HG03060 (cell line): ENCODE measurements around the gene RNF13.
"Not testable (repeated sequence)": the region's sequence is repeated elsewhere in the genome, so short reads cannot be mapped to it uniquely, and the experiment has no call there.

ENCODE experiments used
- ATAC-seq: cut with Tn5 transposase; IDR thresholded peaks from one replicate; pipeline ENCODE4 v1.9.1; 2021; ENCODE audit warnings: low read depth, moderate number of reproducible peaks; ENCODE audit not compliant: unreplicated experiment

RNF13 gene

DNA sequence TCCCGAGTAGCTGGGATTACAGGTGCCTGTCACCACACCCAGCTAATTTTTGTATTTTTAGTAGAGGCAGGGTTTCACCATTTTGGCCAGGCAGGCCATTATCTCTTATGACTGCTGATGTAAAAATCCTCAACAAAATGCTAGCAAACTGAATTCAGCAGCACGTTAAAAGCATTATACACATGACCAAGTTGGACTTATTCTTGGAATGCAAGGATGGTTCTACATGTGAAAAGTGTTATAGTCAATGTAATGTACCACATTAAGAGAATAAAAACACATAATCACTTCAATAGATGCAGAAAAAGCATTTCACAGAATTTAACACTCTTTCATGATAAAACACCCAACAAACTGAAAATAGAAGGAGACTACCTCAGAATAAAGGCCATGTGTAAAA lies 20.2 kb downstream of the RNF13 start:
- ATAC-seq = no peak

DNA sequence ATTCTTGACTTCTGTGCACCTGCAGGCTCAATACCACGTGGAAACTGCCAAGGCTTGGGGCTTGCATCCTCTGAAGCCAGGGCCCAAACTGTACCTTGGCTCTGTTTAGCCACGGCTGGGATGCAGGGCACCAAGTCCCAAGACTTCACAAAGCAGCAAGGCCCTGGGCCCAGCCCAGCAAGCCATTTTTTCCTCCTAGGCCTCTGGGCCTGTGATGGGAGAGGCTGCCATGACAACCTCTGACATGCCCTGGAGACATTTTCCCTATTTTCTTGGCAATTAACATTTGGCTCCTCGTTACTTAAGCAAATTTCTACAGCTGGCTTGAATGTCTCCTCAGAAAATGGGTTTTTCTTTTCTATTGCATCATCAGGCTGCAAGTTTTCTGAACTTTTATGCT lies 25.5 kb downstream of the RNF13 start:
- ATAC-seq = not testable (repeated sequence)

DNA sequence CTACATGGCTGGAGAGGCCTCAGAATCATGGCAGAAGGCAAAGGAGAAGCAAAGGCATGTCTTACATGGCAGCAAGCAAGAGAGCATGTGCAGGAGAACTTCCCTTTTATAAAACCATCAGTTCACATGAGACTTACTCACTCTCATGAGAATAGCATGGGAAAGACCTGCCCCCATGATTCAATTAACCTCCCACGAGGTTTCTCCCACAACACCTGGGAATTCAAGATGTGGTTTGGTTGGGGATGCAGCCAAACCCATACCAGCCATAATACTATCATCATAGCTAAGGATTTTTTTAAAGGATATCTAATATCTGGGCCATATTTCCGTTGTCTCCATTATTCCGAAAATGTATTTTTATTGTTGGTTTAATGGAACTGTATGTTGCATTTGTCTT lies 26.5 kb downstream of the RNF13 start:
- not testable (repeated sequence) for ATAC-seq

DNA sequence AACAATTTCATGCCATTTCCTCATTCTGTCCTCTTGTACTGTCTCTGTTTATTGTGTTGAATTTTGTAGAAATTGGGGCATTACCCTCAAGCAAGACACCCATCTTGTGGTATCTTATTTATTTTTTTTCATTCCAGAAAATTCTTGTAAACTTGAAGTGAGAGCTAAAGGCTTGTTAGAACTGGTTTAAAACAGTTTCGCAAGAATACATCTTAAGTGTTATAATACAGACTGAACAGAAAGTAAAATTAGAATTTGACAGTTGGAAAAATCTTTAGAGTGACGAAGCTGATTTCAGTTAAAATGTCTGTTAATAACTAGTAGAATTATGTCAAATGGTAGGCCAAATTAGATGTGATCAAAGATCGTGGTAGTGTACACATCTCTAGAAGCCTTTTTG lies 26.9 kb downstream of the RNF13 start:
- no peak for ATAC-seq

DNA sequence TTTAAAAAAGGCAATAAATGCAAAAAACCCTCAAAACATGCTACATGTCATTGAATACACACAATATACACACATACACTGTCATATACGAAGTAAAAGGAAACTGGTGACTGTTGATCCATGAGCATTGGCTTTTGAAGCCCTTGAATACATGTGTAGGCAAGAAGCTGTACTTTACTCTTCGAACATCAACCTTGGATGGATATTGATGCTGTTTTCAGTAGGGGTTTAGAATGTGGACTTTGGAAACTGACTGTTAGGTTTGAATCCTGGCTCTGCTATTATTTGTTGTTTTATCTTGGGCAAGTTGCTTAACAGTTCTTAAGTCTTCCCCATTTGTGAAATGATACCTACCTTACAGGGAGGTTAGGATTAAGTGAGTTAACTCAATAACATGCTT lies 30.5 kb downstream of the RNF13 start:
- ATAC-seq = no peak

DNA sequence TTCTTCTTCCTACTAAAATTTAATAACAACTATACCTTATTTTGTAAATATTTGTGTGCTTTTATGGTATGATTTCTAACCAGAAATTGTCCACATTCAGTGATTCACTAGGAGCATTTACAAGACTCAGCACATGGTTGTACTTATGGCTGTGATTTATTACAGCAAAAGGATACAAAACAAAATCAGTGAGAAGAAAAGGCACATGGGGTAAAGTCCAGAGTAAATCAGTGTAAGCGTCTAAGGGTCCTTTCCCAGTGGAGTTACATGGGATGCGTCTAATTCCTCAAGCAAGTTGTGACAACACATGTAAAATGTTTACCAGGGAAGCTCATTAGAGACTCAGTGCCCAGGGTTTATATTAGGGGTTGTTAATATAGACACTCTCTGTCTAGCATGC lies 31.1 kb downstream of the RNF13 start:
- no peak for ATAC-seq

DNA sequence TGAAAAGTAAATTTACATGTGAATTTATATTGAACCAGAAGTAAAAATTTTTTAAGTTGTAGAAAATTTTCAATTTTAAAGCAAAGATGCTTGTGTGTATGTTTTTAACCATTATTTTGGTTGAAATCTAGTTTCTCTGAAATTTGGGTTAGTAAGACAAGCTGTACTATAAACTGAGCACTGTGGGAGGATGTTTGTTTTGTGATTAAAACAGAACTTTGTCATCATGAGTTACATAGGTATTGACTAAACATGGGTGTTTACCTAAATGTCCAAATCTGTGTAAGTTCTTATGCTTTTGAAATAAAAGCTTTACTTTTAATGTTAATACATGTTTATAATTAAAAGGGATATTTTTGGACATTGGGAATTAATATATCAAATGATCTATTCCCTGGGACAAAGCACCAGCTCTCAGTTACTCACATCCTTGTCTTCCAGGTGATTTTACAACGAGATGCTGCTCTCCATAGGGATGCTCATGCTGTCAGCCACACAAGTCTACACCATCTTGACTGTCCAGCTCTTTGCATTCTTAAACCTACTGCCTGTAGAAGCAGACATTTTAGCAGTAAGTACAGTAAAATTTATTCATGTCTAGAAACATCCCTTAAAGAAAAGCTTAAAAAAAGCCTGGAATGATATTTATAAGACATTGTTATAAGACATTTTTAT lies 32.7 kb downstream of the RNF13 start:
- ATAC-seq = no peak

DNA sequence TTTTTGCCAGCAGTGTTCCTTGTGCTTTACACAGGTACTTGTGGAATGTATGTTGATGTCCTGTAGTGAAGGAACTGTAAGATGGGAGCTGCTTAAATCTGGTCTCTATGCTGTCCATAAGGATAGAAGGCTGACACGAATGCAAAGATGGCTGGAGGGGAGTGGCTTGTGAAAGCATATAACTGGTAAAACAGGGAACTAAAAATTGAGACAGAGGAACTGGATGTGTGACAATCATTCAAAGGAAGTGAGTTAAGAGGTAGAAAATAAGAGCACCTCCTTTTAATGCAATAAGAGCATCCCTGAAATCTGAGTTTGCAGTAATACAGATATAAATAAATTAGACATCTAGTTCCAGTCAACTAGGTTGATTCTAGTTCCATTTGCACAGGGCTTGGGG lies 35.2 kb downstream of the RNF13 start:
- ATAC-seq = no peak

DNA sequence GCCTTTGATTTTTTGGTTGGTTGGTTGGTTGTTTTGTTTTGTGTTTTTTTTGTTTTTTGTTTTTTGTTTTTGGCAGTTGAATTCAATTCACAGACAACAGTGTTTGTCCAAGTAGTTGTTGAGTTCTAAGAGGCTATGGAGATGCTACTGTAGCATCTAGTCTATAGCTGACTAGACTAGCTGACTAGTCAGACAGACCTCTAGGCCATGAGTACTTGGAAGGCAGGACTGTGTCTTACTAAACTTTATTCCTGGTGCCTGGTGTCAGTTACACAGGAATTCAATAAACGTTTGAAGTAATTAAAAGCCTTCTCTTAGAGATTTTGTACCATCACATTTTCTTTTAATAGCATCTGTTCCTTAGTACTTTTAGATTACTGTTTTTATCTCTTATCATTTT lies 35.7 kb downstream of the RNF13 start:
- no peak for ATAC-seq

DNA sequence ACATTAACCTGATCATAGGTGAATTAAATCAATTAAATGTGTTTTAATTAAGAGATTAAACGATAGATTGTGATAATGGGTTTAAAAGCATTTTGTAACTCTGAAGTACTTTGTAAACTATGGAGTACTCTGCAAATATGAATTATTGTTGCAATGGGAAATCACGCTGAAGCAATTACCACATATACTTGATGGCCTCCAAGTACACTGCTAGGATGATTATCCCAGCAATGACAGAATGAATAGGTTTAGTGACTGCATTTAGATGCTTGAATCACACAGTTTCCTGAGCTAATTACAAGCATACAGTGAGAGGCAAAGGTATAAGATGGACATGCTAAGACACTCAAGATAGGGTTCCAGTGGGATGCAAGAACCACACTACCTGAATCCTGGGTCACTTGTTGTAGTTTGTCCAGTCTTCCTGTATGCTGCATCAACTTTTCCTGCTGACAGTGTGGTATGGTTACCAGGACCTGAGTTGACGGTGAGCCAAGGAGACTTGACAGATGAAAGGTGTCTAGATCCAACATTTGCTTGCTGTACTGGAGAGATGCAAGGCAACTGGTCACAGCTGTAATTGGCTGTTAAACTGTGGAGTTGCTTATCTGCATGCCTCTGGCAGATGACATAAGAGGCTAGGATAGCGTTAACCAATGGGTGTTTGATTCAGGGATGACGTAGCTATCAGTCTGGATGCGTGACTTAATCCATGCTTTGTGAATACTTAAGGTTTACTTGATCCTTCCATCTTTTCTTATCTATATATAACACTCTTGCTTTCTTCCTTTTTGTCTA lies 38.0 kb downstream of the RNF13 start:
- no peak for ATAC-seq

DNA sequence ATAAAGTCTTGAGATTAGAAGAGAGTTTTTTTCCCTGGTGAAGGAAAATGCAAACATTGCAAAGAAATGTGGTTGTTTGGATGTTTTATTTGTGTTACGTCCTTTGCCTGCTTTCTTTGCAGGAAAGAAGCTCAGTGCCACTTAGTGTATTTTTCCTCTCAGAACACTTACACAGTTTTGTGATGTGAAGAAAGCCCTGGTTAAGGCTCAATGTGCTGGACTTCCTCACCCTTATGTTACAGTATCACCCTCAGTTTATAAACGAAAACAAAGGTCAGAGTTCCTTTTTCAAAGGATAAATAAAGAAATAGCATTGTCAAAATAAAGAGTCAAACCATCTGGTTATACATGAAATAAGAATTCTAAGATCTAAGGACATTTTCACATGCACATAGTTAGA lies 45.9 kb downstream of the RNF13 start:
- no peak for ATAC-seq

DNA sequence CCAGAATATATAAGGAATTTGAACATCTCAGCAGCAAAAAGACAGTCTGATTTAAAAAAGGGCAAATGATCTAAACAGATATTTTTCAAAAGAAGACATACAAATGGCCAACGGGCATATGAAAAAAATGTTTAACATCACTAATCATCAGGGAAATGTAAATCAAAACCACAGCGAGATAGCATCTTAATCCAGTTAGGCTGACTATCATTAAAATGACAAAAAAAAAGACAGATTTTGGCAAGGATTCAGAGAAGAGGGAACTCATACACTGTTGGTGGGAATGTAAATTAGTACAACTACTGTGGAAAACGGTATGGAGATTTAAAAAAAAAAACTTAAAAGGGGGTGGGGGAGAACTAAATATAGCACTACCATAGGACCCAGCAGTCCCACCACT lies 47.9 kb downstream of the RNF13 start:
- no peak for ATAC-seq

DNA sequence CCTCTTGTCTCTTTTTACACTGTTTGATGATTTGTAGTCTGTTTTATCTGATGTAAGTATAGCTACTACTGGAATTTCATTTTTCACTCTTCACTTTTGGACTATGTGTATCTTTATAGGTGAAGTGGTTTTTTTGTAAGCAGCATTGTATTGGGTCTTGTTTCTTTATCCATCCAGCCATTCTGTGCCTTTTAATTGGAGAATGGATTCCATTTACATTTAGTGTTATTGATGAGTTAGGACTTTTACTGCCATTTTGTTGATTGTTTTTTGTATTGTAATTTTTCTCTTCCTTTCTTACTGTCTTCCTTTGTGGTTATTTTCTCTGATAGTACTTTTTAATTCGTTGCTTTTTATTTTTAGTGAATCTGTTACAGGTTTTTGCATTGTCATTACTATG lies 54.5 kb downstream of the RNF13 start:
- ATAC-seq = no peak

DNA sequence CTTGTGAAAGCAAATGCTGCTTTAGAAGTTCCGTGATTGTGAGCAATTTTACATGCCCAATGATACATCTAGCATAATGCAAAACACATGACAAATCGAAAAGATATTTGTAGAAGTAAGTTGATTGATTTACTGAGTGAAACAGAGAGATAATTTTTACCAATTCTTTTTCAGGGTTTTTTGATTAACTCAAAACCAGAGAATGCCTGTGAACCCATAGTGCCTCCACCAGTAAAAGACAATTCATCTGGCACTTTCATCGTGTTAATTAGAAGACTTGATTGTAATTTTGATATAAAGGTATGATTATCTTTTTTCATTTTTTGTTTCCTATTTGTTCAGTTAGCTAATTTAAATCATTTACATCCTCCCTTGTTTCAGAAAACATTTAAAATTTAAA lies 58.8 kb downstream of the RNF13 start:
- ATAC-seq = no peak

DNA sequence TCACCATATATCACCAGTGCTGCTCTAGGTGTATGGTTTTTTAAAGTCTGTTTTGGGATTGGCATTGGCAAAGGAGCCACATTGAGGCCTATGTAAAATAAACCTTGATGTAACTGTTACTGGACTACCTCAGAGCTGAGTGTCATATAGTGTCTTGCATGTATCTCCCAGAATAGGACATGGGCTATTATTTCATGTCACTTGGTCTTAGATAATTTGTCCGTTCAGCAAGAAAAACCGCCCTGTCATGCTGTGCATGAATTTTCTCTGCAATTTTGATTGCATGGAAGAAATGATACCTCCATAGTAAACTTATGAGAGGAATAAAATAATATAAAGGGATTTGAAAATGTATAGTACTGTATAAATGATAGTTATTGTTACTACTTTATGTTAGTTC lies 59.6 kb downstream of the RNF13 start:
- no peak for ATAC-seq

DNA sequence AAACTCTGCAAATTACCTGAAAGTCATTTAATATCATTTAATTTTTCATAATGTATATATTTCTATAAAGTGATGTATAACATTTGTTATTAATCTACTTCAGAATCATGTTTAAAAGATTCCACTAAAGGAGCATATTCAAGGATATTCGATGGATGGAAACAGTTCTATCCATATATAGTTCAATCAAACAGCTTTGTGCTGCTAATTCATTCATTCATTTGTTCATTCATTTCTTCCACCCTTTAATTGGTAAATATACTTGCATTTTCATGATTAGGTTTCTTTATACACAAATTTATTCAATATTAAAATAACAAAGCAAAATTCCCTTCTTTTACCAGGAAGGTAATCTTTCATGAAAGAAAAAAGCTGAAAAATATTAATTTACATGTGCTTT lies 64.7 kb downstream of the RNF13 start:
- no peak for ATAC-seq

DNA sequence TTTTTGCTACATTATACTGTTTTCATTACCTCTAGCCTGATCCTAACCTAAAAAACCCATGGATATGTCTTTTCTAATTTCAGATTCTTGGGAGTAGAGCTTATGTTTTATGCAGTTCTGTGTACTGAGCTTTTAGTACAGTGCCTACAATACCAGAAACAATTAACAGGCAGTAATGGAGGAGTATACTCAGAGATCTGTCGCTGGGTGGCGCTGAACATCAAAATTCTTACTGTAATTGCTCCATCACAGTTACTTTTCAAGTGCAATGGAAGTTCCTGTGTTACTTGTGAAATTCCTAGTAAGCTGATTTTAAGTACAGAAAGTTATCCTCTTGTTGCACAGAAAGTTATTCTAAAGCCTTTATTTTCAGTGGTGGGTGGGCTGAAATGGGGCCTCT lies 66.9 kb downstream of the RNF13 start:
- ATAC-seq = no peak

DNA sequence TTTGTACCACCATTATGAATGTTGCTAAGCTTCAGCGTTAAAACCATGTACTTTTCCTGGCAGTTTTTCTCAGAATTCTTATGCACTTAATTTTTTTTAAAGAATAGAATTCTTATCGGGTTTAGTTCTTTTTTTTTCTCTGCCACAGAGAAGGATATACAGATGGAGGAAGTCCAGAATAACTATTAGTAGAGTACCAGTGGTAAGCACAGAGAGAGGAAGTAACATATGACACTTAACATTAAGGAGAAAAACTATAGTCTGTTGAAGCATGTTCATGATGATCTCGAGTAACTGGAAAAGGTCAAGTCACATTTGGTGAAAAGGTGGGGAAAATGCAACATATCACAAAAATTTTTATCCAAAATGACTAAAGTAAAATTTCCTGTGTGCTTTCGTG lies 68.9 kb downstream of the RNF13 start:
- no peak for ATAC-seq

DNA sequence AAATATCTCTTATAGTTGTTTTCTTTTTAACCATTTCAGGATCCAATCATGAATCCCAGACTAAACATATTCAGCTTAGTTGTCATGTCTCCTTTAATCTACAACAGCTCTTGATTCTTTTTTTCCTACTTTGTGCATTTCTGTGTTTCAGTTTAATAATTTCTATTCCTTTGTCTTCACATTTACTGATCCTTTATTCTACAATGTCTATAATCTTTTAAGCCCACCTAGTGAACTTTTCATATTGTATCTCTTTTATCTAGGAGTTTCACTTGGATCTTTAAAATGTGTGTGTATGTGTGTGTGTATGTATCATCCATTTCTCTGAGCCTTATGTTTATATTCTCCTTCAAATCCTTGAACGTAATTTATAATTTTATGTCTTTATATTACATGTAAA lies 70.1 kb downstream of the RNF13 start:
- no peak for ATAC-seq

DNA sequence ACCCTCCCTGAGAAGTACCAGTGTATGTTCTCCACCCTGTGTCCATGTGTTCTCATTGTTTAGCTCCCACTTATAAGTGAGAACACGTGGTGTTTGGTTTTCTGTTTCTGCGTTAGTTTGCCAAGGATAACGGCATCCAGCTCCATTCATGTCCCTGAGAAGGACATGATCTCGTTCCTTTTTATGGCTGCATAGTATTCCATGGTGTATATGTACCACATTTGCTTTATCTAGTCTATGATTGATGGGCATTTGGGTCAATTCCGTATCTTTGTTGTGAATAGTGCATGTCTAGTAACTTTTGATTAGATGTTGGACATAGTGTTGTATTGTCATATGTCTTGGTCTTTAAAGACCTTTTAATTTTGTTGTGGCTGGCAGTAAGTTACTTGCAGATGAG lies 70.8 kb downstream of the RNF13 start:
- ATAC-seq = not testable (repeated sequence)

DNA sequence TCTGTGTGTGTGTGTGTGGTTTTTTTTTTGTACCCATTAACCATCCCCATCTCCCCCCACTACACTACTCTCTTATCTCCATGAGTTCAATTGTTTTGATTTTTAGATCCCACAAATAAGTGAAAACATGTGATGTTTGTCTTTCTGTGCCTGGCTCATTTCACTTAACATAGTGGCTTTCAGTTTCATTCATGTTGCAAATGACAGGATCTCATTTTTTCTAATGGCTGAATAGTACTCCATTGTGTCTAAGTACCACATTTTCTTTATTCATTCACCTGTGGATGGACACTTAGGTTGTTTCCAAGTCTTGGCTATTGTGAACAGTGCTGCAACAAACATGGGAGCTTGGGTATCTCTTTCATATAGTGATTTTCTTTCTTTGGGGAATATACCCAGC lies 71.8 kb downstream of the RNF13 start:
- ATAC-seq = not testable (repeated sequence)

DNA sequence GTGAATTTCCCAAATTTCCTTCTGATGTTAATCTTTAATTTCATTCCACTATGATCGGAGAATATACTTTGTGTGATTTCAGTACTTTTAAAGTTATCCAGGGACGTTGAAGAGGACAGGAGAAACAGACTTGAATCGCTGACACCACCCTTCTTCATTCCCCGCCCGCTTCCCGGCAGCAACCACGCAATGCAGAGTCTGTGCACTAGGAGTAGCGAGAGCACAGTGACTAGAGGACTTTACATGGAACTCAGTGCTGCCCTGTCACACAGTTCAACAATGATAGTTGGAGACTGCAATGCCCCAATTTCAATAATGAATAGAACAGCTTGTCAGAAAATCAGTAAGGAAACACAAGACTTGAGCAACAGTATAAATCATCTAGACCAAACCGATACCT lies 73.9 kb downstream of the RNF13 start:
- no peak for ATAC-seq
